OCI-LY7 (cell line): ENCODE measurements around the gene TM7SF2. TPM values are rescaled to one million over a fixed set of nuclear protein-coding genes. Genes with fewer than 3 reads are reported as not detected.

ENCODE experiments used
- BruUV-seq: library from RNA; stranded (reverse); fragments of 400-500 nt; replicated peaks from 2 replicates; lab custom pipeline; 2021; lab: Mats Ljungman, UMichigan
- CTCF ChIA-PET: fragments of 300-600 bp; sonication (Branson Sonifier 250); formaldehyde crosslinking; loops from one replicate; lab custom pipeline; 2022; ENCODE audit warnings: antibody characterized with exemption; ENCODE audit not compliant: unreplicated experiment; lab: Charles Lee
- POLR2A ChIA-PET: fragments of 300-600 bp; sonication (Branson Sonifier 250); formaldehyde crosslinking; loops from one replicate; lab custom pipeline; 2022; ENCODE audit warnings: antibody characterized with exemption; lab: Charles Lee
- DNase-seq: peaks from one replicate; pipeline ENCODE4 v3.0.0-alpha.2; 2015; ENCODE audit warnings: low spot score
- H2AFZ ChIP-seq: fragments of 200-600 bp; sonication (generic), shearing (Covaris generic); 2 replicates; pipeline ENCODE4 v1.6.1; 2014; ENCODE audit warnings: mild to moderate bottlenecking, antibody characterized with exemption, low read length, moderate library complexity
- H3K27ac ChIP-seq: fragments of 200-600 bp; sonication (generic); 2 replicates; pipeline ENCODE4 v1.5.1; 2014; ENCODE audit warnings: mixed run types, low read depth, mild to moderate bottlenecking, moderate library complexity, low read length, inconsistent platforms; ENCODE audit not compliant: poor library complexity, severe bottlenecking
- H3K36me3 ChIP-seq: fragments of 200-600 bp; sonication (generic); 2 replicates; pipeline ENCODE4 v1.6.1; 2014; ENCODE audit warnings: mild to moderate bottlenecking, antibody characterized with exemption, low read length, moderate library complexity, mixed read lengths; ENCODE audit not compliant: insufficient read depth
- H3K4me1 ChIP-seq: fragments of 200-600 bp; sonication (generic); 2 replicates; pipeline ENCODE4 v1.5.1; 2014; ENCODE audit warnings: mild to moderate bottlenecking, low read length; ENCODE audit not compliant: insufficient read depth, poor library complexity, severe bottlenecking
- H3K4me2 ChIP-seq: fragments of 200-600 bp; sonication (generic); 2 replicates; pipeline ENCODE4 v1.6.1; 2014; ENCODE audit warnings: mild to moderate bottlenecking, low read length
- H3K4me3 ChIP-seq: fragments of 200-600 bp; sonication (generic); 2 replicates; pipeline ENCODE4 v1.5.1; 2014; ENCODE audit warnings: mild to moderate bottlenecking, low read depth, low read length; ENCODE audit not compliant: poor library complexity, severe bottlenecking
- H3K79me2 ChIP-seq: fragments of 200-600 bp; sonication (generic); 2 replicates; pipeline ENCODE4 v1.6.1; 2016; ENCODE audit warnings: low read depth, mild to moderate bottlenecking, low read length, moderate library complexity, mixed read lengths; ENCODE audit not compliant: insufficient read depth
- H3K9me2 ChIP-seq: fragments of 200-600 bp; sonication (generic); 2 replicates; pipeline ENCODE4 v1.6.1; 2016; ENCODE audit warnings: mild to moderate bottlenecking, low read length, mixed read lengths; ENCODE audit not compliant: insufficient read depth
- H3K9me3 ChIP-seq: fragments of 200-600 bp; sonication (generic); 2 replicates; pipeline ENCODE4 v1.6.1; 2014; ENCODE audit warnings: mild to moderate bottlenecking, mixed run types, low read length, mixed read lengths
- H4K20me1 ChIP-seq: fragments of 200-600 bp; sonication (generic); 2 replicates; pipeline ENCODE4 v1.6.1; 2014; ENCODE audit warnings: mild to moderate bottlenecking, antibody characterized with exemption, low read length, moderate library complexity, mixed read lengths; ENCODE audit not compliant: insufficient read depth
- EZH2phosphoT487 ChIP-seq: fragments of 200-600 bp; sonication (generic); IDR thresholded peaks from 2 replicates; pipeline ENCODE4 v1.6.1; 2018; ENCODE audit warnings: low read depth, borderline replicate concordance, mild to moderate bottlenecking, mixed run types, antibody characterized with exemption, low read length, moderate library complexity, mixed read lengths
- intact Hi-C: fragments of 100-400 bp; cut with micrococcal nuclease; formaldehyde crosslinking; loops from one replicate; pipeline ENCODE4 v1.10.0; 2022; ENCODE audit not compliant: unreplicated experiment
- total RNA-seq, 2 experiments: library from RNA; depleted of rRNA in 1 of 2; stranded (reverse); fragments of >200 nt in 1 of 2; shearing (Covaris generic) in 1 of 2; gene quantifications; 2 replicates each; pipeline ENCODE4 v1.2.3, GENCODE V29; 2014 to 2022
- TF ChIP-seq, protein P1 (sequence below): fragments of 200-600 bp; sonication (generic); conservative IDR thresholded peaks from 2 replicates; pipeline ENCODE4 v1.5.1; 2014; ENCODE audit warnings: mild to moderate bottlenecking, antibody characterized with exemption, low read length, moderate library complexity, mixed read lengths

The TM7SF2 gene
- total RNA-seq, 2 experiments from 2014 or later = 25.8 to 54.1 TPM

DNA sequence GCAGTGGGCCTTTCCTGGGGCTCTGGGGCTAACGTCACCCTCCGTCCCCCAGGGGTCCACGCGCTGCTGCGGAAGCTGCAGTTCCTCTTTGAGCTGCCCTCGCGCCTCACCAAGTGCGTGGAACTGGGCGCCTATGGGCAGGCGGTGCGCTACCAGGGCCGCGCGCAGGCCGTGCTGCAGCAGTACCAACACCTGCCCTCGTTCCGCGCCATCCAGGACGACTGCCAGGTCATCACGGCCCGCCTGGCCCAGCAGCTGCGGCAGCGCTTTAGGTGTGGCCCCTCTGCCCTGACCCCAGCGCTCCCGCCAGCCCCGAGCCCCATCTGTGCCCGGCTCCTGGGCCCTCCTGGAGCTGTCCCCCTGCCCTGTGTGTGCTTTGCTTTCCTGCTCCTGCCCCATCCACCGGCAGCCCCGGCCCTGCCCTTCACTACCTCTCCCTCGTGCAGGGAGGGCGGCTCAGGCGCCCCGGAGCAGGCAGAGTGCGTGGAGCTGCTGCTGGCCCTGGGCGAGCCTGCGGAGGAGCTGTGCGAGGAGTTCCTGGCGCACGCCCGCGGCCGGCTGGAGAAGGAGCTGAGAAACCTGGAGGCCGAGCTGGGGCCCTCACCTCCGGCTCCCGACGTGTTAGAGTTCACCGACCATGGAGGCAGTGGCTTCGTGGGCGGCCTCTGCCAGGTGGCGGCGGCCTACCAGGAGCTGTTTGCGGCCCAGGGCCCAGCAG, 3.8 kb upstream of the TM7SF2 start:
- no peak overlapping the region for H2AFZ ChIP-seq
- H3K4me3 ChIP-seq = no peak overlapping the region
- POLR2A ChIA-PET = no interaction called here
- intact Hi-C loops = no loop called here
- H3K79me2 ChIP-seq = no peaks in the 10 kb centered on the region; the same call in 1 of the 2 replicates
- H3K4me2 ChIP-seq = no peak overlapping the region
- peaks cover 31% of the 10 kb centered on the region for H3K4me1 ChIP-seq
- TF ChIP-seq, protein P1, sequence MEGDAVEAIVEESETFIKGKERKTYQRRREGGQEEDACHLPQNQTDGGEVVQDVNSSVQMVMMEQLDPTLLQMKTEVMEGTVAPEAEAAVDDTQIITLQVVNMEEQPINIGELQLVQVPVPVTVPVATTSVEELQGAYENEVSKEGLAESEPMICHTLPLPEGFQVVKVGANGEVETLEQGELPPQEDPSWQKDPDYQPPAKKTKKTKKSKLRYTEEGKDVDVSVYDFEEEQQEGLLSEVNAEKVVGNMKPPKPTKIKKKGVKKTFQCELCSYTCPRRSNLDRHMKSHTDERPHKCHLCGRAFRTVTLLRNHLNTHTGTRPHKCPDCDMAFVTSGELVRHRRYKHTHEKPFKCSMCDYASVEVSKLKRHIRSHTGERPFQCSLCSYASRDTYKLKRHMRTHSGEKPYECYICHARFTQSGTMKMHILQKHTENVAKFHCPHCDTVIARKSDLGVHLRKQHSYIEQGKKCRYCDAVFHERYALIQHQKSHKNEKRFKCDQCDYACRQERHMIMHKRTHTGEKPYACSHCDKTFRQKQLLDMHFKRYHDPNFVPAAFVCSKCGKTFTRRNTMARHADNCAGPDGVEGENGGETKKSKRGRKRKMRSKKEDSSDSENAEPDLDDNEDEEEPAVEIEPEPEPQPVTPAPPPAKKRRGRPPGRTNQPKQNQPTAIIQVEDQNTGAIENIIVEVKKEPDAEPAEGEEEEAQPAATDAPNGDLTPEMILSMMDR = no peak
- TF ChIP-seq EZH2phosphoT487 = no peak
- no peaks in the 10 kb centered on the region for H3K9me3 ChIP-seq
- CTCF ChIA-PET = no interaction called here
- DNase-seq = no peak
- peaks cover 25% of the 10 kb centered on the region for H3K36me3 ChIP-seq
- no TSS peak for BruUV-seq
- H4K20me1 ChIP-seq = peaks cover 8% of the 10 kb centered on the region; the same call in 1 of the 2 replicates
- H3K27ac ChIP-seq = no peak overlapping the region
- H3K9me2 ChIP-seq = no peaks in the 10 kb centered on the region

DNA sequence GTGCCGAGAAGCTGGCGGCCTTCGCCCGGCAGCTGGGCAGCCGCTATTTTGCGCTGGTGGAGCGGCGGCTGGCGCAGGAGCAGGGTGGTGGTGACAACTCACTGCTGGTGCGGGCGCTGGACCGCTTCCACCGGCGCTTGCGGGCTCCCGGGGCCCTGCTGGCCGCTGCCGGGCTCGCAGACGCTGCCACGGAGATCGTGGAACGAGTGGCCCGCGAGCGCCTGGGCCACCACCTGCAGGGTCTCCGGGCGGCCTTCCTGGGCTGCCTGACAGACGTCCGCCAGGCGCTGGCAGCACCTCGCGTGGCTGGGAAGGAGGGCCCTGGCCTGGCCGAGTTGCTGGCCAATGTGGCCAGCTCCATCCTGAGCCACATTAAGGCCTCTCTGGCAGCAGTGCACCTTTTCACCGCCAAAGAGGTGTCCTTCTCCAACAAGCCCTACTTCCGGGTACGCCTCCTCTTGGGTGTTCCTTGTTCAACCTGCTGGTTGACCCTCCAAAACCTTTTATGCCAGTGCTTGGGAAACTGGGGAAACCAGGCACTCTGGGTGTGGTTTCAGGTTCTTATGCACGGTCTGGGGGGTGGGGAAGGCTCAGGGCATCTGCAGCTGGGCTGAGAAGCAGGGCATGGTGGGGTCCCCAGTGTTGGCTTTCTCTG, 3.1 kb upstream of the TM7SF2 start:
- intact Hi-C loops = no loop called here
- no peak overlapping the region for H3K4me2 ChIP-seq
- H4K20me1 ChIP-seq = peaks cover 8% of the 10 kb centered on the region; the same call in 1 of the 2 replicates
- H3K79me2 ChIP-seq = no peaks in the 10 kb centered on the region; the same call in 1 of the 2 replicates
- H2AFZ ChIP-seq = no peak overlapping the region
- H3K9me2 ChIP-seq = no peaks in the 10 kb centered on the region
- TF ChIP-seq, protein P1 = no peak
- no peak for TF ChIP-seq EZH2phosphoT487
- H3K27ac ChIP-seq = no peak overlapping the region
- CTCF ChIA-PET = no interaction called here
- peaks cover 38% of the 10 kb centered on the region for H3K4me1 ChIP-seq
- H3K4me3 ChIP-seq = no peak overlapping the region
- H3K9me3 ChIP-seq = no peaks in the 10 kb centered on the region
- H3K36me3 ChIP-seq = peaks cover 25% of the 10 kb centered on the region
- no TSS peak for BruUV-seq
- DNase-seq = no peak
- POLR2A ChIA-PET = no interaction called here
